NB4 (cell line): ENCODE results near the gene MXD4.

Experiments
- CTCF ChIP-seq: IDR thresholded peaks from one replicate; pipeline ENCODE4 v1.5.1; 2012; ENCODE audit warnings: low read depth, low read length
- MAX ChIP-seq: IDR thresholded peaks from 2 replicates; pipeline ENCODE4 v1.6.1; 2011; ENCODE audit warnings: low read depth, low read length
- MYC ChIP-seq: IDR thresholded peaks from 2 replicates; pipeline ENCODE4 v1.6.1; 2011; ENCODE audit warnings: low read depth, low read length
- POLR2A ChIP-seq: IDR thresholded peaks from 2 replicates; pipeline ENCODE4 v1.6.1; 2011; ENCODE audit warnings: mild to moderate bottlenecking; ENCODE audit not compliant: insufficient read length; ENCODE audit errors: extremely low read depth

- no peak for TF ChIP-seq POLR2A
- no peak for TF ChIP-seq CTCF
- TF ChIP-seq MAX, result no peak
- TF ChIP-seq MYC, result no peak
These were observed 5.9 kb upstream of the MXD4 start for GRCh38 chr4:2267841-2268240.
